Adrenal gland (tissue), 5 donors: ENCODE measurements around the gene MRGPRG.

Experiments used
- CTCF ChIP-seq, 6 experiments: fragments of 450-650 bp in 4 of 6; fragments of 200-600 bp in 2 of 6; sonication (generic) in 1 of 6; IDR thresholded peaks; 1 replicate in 5 of 6; 2 replicates in 1 of 6; pipeline versions ENCODE4 v1.5.1 to v1.8.0; 2016 to 2021; ENCODE audit warnings: antibody characterized with exemption in 6 of 6, mild to moderate bottlenecking in 2 of 6, moderate library complexity in 1 of 6
- POLR2A ChIP-seq, 2 donors: fragments of 450-650 bp; IDR thresholded peaks; one replicate each; pipeline ENCODE4 v1.6.1; 2017; ENCODE audit warnings: antibody characterized with exemption in 2 of 2, mild to moderate bottlenecking in 2 of 2, moderate library complexity in 1 of 2
- donor health status: DM: no; HTN: no; CAD: no.

GRCh38 chr11:3223932-3224381 is 5.3 kb upstream of the MRGPRG start:
- TF ChIP-seq POLR2A (IDR thresholded peaks at IDR 0.05) = no peak
- TF ChIP-seq CTCF (IDR thresholded peaks at IDR 0.05) = no peak
